Measurements from ENCODE around the gene RAB5IF. TPM values are rescaled to one million over a fixed set of nuclear protein-coding genes. Genes with fewer than 3 reads are reported as not detected.
A peak's percentile ranks its signal among the peaks of the same experiment; 100 is the strongest.
"Not testable (repeated sequence)": the region's sequence is repeated elsewhere in the genome, so short reads cannot be mapped to it uniquely, and the experiment has no call there.

RAB5IF gene
- total RNA-seq, 1 experiment from 2014 or later: 260 TPM

DNA sequence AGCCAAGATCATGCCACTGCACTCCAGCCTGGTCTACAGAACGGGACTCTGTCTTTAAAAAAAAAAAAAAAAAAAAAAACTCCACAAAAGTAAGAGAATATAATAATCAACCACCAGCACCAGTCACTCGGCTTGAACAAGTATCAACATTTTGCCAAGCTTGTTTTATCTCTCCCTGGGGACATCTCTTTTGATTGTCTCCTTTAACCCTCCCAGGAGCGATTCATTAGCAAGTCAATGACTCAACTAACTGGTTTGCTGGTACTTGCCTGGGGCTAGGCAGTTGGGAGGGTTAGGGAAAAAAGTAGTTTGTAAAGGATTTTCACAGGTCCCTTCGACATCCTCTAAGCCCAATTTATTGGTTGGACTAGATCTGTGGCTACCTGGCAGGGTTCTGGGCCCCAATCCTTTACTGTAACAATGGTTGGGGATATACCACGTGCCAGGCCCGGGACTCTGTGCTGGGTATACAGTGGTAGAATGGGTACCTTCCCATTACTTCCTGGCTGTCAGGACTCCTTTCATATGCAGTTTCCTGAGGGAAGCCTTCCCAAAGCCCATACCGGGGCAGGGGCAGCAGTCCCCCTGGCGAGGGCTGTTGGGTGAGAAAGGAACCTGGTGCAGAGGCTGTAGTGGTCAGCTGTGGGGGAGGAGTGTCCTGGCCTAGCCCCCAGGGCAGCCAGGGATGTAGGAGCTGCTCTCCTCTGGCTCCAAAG is 20.0 kb upstream of the RAB5IF start:
- DNase-seq (ENCODE audit: extremely low read depth, low read depth): peak; percentile 27

DNA sequence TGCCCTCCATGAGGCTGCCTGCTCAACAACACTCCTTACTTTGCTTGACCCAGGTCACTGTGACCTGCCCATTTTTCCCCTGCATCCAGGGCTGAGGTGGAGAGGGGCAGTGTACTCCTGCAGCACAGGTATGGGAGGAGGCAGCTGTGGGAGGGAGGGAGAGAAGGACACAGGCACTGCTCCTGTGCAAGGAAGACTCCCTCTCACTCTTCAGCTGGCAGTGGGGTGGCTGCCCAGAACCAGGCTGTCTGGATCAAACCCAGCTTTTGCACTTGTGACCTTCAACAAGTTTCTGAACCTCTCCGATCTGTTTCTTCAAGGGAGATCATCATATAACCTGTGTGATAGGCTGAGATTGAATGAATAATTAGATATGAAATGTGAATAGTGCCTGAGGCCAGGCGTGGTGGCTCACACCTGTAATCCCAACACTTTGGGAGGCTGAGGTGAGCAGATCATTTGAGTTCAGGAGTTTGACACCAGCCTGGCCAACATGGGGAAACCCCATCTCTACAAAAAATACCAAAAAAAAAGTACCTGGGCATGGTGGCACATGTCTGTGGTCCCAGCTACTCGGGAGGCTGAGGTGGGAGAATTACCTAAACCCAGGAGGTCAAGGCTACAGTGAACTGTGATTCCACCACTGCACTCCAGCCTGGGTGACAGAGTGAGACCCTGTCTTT is 18.1 kb upstream of the RAB5IF start:
- no peak for DNase-seq (ENCODE audit: extremely low read depth, low read depth)

DNA sequence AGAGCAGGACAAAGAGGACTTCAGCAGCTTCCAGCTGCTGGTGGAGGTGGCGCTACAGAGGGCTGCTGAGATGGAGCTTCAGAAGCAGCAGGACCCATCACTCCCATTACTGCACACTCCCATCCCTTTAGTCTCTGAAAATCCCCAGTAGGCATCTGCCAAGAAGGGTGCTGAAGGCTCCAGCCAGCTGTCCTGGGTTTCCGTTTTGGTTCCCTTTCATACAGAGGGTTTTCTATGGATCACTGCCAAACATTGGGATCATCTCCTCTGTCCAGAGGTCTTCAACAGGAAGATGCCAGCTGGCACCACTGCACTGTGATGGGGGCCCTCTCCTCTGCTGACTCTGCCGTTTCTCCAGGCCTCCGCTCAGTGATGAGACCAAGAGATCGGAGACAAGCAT is 14.3 kb upstream of the RAB5IF start:
- DNase-seq (ENCODE audit: extremely low read depth, low read depth): no peak

DNA sequence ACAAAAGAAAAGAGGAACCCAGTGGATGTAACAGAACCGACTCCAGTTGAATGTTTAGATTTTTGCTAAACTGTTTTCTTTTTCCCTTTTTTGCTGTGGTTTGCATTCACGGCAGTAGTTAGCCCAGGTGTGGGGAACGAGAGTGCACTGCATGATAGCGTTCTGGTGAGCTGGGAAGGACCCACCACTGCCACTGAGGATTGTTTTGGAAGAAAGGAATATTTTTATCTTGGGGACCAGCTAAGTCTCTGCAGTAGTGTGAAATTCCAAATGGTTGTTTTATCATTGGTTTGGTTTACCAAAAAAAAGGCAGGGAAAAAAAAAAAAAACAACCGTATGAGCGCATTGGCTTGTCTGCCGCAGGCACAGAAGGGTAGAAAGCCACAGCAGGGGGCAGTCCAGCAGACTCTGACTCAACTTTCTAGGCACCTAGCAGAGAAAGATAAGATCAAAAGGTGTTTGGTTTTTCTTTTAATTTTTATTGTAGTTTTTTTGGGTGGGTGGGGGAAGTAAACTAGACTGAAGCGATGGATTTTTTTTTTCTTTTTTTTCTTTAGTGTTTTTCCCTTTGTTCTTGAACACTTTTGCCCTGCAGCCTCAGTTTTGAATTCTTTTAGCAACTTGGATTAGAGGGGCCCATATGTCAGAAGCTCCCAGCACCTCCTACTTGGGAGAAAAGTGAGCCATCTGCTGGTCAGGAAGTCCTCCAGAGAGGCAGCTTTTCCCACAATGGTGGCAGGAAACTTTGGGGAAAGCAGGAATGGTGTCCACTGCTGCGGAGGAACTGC is 13.5 kb upstream of the RAB5IF start:
- no peak for DNase-seq (ENCODE audit: extremely low read depth, low read depth)

DNA sequence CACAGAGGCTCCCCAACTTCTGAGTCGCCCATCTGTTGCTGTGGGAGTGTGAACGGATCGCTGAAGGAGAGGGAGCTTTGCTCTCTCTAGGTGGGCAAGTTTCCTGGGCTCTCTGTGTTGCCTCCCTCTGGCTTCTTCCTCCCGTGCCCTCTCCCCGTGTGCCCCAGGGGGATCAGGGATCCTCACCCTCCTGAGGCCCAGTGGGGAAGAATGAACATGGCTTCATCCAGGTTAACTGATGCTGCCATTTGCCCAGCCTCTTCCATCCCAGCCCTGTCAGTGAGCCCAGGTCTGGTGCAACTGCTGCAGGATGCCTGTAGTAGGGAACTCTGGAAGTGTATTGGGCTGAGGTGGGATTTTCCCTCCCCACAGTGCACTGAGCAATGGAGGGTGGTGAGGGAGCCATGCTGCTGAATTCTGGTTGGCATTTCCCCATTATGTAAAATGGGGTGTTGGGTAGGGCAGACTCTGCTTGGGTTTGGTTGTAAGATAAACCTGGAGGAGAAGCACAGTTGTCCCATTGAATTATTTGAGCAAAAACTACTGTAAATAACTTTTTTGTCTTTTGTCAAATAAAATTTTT is 12.1 kb upstream of the RAB5IF start:
- no peak for DNase-seq (ENCODE audit: extremely low read depth, low read depth)

DNA sequence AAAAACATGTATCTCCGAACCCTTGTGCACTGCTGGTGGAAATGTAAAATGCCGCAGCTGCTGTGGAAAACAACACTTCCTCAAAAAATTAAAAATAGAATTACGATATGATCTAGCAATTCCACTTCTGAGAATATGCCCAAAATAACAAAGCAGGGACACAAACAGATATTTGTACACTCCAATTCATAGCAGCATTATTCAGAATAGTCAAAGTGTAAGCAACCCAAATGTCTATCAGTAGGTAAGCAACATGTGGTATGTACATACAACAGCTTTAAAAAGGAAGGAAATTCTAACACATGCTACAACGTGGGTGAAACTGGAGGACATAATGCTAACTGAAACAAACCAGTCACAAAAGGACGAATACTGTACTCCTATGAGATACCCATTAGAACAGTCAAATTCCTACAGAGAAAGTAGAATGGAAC is 5.7 kb upstream of the RAB5IF start:
- DNase-seq (ENCODE audit: extremely low read depth, low read depth): no peak

DNA sequence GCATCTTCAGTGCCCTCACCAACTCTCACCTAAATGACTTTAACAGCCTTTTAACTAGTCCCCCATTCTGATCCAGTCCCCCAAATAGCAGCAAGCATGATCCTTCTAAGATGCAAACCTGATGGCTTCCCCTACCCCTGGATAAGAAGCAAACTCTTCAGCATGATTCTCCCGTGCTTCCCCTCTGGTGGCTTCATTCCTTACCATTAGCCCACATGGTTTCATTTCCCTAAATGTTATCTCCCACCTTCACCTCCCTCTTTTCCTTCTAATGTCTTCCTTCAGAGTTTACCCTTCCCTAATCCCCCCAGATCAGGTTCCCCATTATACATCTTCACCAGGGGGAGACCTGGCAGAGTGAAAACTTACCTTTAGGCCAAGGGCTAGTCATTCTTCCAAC is 4.0 kb upstream of the RAB5IF start:
- no peak for DNase-seq (ENCODE audit: extremely low read depth, low read depth)

DNA sequence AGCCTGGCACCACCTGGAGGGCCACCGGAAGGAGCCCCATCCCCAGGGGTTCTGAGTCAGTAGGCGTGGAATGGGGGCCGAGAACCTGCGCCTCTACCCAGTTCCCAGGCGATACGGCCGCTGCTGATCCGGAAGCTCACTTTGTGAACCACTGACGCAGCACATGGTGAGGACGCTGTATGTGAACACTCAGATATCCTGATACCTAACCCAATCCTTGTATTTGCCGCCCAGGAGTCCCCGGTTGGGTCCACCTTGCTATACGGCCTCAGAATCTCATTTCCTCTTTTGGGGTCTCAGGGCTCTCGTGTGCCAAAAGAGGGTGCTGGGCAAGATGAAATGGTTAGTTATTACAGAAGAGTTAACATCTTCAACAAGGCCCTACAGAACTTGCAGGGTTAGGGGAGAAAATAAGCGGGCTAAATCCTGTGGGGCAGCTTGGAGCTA is 604 bp upstream of the RAB5IF start:
- peak; percentile 17 for DNase-seq (ENCODE audit: extremely low read depth, low read depth)

DNA sequence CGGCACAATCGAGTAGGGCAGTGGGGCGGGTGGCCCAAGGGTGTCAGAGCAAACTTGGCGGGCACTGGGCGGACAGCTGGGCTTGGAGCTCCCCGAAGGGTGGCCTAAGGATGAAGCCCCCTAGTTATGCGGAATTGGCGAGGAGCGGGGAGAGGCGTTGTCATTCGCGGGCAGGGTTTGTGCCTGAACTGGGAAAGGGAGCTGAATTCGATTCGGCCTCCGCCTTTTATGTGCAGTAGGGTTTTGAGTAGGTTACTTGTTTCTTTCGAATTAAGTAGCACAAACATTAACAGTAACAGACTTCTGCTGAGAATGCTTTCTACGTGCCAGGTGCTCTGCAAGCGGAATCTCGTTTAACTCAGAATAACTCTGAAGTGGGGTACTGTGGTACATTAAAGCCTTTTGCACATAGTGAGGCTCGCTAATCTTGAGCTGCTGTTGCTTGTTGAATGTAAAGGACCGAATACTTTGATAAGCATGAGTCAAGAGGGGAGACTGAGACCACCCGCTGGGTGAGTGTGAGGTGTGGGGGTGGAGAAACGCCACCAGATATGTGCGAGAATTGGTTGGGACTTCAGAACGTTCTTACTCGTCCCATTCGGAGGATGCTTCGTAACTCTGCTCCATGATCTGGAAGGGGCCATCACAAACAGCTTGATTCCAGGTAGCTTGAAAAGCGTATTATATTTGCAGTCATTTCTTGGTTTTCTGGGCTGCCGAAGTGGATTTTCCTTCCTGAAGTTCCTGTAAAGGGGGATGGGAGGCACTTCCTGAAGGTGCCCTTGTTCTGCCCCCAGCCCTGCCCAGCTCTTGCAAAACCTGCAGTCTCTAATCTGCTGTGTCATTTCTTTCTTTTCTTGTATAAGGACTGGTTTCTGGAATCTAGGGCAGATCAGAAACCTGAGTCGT is 833 bp downstream of the RAB5IF start:
- DNase-seq (ENCODE audit: extremely low read depth, low read depth): peak; percentile 49

DNA sequence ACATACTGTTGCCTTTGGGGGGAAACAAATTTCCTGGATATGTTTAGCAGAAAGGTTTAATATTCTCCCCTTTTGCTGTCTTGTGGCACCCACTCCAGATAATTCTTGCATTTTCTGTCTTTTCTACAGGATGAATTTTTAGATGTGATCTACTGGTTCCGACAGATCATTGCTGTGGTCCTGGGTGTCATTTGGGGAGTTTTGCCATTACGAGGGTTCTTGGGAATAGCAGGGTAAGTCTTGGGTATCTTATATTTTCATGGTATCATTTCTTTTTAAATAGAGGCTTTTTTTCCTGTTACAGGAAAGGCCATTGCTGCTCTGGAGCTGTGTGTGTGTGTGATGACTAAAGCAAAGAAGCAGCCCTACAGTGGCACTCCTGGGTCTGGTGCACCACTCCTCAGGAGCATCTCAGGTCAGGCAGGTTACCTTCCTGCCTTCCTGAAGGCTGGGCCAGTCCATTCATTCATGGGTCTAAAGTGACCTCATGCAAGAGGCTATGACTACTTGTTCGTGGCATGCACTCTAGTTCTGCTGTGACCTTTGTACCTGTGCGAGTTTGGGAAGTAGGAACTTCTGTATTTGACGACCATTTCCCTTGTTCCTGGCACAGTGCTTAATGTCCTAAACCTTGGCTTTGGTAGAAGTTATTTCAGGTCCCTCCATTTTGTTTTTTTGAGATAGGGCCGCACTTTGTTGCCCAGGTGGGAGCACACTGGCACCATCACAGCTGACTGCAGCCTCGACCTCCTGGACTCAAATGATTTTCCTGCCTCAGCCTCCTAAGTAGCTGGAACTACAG is 2.2 kb downstream of the RAB5IF start:
- no peak for DNase-seq (ENCODE audit: extremely low read depth, low read depth)

DNA sequence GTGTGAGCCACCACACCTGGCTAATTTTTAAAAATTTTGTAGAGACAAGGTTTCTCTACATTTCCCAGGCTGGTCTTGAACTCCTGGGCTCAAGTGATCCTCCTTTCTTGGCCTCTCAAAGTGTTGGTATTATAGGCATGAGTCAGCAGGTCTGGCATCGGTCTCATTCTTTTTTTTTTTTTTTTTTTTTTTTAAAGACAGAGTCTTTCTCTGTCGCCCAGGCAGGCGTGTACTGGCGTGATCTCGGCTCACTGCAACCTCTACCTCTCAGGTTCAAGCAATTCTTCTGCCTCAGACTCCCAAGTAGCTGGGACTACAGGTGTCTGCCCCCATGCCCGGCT is 2.8 kb downstream of the RAB5IF start:
- not testable (repeated sequence) for DNase-seq (ENCODE audit: extremely low read depth, low read depth)

DNA sequence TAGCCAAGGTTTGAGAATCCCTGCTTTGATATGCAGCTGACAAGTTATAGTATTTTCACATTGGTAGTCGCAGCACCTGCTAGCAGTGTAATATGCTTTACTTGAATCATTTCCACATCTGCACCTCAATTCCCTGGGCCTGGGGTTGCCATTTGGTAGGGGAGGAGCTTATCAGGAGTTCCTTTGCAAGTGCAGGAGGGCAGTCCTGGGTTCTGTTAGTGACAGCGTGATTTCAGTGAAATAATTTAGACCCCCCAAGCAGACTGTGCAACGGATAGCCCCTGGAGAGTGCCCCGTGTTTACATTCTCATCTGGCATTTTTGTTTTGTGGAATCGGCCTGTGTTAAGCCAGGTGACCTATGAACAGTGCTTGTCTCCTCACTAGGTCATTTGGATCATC is 6.0 kb downstream of the RAB5IF start:
- DNase-seq (ENCODE audit: extremely low read depth, low read depth): no peak

DNA sequence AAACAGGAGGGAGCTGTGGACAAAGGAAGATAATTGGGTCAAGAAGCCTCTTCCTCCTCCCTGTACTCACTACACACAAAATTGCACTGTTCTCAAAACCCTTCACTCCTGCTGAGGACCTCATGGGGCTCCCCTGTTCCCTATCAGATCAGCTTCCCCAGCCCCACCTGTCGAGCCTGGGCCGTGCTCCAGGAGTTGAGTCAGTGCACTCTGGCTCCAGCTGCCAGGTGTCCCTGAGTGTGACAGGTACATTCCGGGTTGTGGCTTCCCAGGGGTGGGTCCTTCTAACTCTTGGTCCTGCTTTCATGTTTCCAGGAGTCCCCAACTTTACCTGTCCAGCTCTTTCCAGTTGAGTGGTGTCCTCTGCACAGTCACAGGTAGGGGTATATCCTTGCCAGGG is 8.4 kb downstream of the RAB5IF start:
- DNase-seq (ENCODE audit: extremely low read depth, low read depth): no peak

DNA sequence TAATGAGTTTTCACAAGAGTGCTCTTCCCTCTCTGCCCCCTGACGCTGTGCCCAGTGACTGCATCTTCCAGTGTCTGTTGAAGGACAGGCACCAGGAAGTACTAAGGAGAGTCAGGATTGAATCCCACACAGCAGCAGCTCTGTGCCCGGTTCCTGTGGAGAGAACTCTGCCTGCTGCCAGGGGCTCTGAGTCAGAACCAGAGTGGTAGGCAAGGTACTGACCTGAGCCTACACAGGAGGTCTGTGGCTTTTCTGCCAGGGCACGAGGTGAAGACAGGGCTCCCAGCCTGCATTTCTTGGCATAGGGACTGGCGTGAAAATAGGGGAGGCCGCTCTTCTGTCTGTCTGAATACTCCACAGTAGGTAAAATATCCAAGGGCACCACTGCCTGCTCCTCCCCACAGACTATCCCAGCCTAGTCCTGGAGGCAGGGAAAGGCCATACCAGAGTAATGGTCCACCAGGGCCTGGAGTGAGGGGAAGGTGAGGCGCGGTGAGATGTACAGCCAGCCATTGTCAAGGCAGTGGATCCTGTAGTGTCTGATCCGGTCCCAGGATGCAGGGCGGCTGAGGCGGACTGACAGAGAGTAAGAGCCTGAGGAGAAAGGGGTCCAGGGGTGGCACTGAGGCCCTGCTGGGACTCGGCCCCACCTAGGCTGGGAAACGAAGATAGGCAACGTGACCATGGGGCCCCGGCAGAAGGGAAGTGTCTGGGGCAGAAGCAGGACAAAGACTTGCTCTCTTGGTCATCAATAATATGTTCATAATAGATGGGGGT is 9.4 kb downstream of the RAB5IF start:
- no peak for DNase-seq (ENCODE audit: extremely low read depth, low read depth)

DNA sequence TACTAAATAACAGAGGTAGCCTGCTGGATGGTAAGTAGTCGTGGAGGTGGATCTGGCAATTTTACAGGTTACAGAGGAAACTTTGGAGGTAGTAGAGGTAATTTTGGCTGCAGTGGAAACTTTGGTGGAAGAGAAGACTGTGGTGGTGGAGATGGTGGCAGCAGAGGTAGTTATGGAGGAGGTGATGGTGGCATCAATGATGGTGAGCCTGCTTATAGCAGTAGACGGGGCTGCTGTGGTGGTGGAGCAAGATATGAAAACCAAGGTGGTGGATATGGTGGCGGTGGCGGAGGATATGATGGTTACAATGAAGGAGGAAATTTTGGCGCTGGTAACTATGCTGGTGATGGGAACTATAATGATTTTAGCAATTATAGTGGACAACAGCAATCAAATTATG is 15.3 kb downstream of the RAB5IF start:
- no peak for DNase-seq (ENCODE audit: extremely low read depth, low read depth)

DNA sequence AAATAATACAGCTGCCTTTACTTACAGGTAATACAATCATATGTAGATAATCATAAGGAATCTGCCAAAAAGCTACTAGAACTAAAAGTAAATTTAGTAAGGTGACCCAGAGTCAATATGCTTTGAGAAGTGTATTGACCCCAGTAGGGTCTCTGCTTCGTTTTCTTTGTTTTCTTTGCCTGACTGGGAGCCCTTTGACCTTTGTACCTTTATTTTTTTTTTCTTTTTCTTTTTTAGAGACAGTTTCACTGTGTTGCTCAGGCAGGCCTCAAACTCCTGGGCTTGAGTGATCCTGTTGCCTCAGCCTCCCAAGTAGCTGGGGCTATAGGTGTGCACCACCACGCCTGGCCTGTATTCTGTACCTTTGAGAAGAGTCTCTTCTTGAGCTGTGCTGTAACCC is 17.9 kb downstream of the RAB5IF start:
- DNase-seq (ENCODE audit: extremely low read depth, low read depth): no peak

DNA sequence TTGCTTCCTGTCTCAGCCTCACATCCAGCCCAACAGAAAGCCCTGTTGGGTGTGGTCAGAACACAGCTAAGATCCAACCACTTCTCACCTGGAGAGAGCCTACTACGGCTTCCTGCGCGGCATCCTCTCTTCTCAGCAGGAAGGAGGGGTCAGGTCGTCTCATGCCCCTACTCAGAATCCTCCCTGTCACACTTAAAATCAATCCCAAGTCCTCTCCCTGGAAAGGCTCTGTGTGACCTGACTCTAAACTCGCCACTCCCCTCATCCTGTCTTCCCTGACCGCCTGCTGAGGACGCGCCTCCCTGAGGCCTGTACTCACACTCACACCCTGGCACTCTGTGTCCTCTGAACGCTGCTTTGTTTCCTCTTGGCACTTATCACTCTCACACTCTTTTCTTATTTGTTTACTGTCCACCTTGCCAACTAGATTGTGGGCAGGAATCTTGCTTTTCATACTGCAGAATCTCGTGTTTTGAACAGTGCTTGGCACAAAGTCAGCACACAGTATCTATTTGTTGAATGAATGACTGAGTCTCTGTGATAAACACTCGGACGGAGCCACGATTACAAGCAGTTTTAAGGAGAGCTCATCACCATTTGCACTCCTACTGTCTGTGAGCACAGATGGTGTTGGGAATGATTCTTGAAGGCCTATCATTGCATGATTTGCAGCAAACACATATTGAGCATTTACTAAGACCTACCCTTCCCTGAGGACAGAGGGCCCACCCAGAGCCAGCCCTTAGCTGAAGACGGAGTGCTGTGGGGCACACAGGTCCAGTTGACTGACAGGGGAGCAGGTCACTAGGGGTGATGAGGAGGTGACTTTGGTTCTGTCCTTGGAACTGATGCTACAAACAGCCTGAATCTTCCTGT is 18.7 kb downstream of the RAB5IF start:
- DNase-seq (ENCODE audit: extremely low read depth, low read depth): no peak

DNA sequence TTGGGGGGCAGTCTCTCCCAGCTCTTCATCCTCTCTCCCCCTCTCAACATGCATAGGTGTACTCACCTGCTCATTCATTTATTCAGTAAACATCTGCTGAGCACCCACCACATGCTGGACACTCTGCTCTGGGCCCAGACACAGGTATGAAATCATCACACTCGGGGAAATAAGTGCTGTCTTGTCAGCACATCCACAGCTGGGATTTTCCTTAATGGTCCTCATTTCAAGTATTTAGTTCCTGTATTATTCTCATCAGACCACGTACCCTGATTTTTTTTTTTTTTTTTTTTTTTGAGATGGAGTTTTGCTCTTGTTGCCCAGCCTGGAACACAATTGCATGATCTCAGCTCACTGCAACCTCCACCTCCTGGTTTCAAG is 19.4 kb downstream of the RAB5IF start:
- no peak for DNase-seq (ENCODE audit: extremely low read depth, low read depth)

Measured in NCI-H460 (cell line).